Measurements from ENCODE around the gene PRR23E. TPM values are rescaled to one million over a fixed set of nuclear protein-coding genes. Genes with fewer than 3 reads are reported as not detected.

PRR23E gene
- total RNA-seq, 4 donors from 2014 or later, result not detected

- Histone ChIP-seq H3K4me3 (no peak overlapping the region), H3K27ac (no peak overlapping the region), H3K27me3 (no peaks in the 10 kb centered on the region), H3K4me1 (no peaks in the 10 kb centered on the region), H3K36me3 (no peaks in the 10 kb centered on the region), H3K9me3 (peaks cover 0 to 9% (median 0%) of the 10 kb centered on the region in 4 donors)
- TF ChIP-seq CTCF (IDR thresholded peaks at IDR 0.05) (no peak), EP300 (IDR thresholded peaks at IDR 0.05) (no peak), POLR2A (IDR thresholded peaks at IDR 0.05) (no peak)
- WGBS, 2 donors, result 78 to 82% methylated on average over 16 to 17 of the region's 17 CpGs
- DNase-seq (ENCODE audit: low spot score in 2 of 2), result no peak
Observed at GRCh38 chr3:127204841-127205582, 12.1 kb downstream of the PRR23E start.

GRCh38 chr3:127206154-127206553 is 13.2 kb downstream of the PRR23E start:
- DNase-seq (ENCODE audit: low spot score in 2 of 2), result no peak
- H3K4me3 ChIP-seq, result no peak overlapping the region
- H3K9me3 ChIP-seq, result peaks cover 0 to 9% (median 0%) of the 10 kb centered on the region in 4 donors
- H3K4me1 ChIP-seq, result no peaks in the 10 kb centered on the region
- WGBS, 2 donors, result 81 to 83% methylated on average over 3 of the region's 3 CpGs
- no peaks in the 10 kb centered on the region for H3K36me3 ChIP-seq
- TF ChIP-seq POLR2A (IDR thresholded peaks at IDR 0.05) (no peak), EP300 (IDR thresholded peaks at IDR 0.05) (no peak), CTCF (IDR thresholded peaks at IDR 0.05) (no peak)
- no peaks in the 10 kb centered on the region for H3K27me3 ChIP-seq
- no peak overlapping the region for H3K27ac ChIP-seq

GRCh38 chr3:127206611-127207516 is 13.9 kb downstream of the PRR23E start:
- Histone ChIP-seq H3K27me3 (no peaks in the 10 kb centered on the region), H3K36me3 (no peaks in the 10 kb centered on the region), H3K9me3 (peaks cover 0 to 9% (median 0%) of the 10 kb centered on the region in 4 donors), H3K4me3 (no peak overlapping the region), H3K4me1 (no peaks in the 10 kb centered on the region), H3K27ac (no peak overlapping the region)
- no peak for DNase-seq (ENCODE audit: low spot score in 2 of 2)
- no peak for TF ChIP-seq CTCF (IDR thresholded peaks at IDR 0.05)
- TF ChIP-seq EP300 (IDR thresholded peaks at IDR 0.05), result no peak
- no peak for TF ChIP-seq POLR2A (IDR thresholded peaks at IDR 0.05)
- 75 to 83% methylated on average over 12 to 15 of the region's 15 CpGs for WGBS, 2 donors

DNA sequence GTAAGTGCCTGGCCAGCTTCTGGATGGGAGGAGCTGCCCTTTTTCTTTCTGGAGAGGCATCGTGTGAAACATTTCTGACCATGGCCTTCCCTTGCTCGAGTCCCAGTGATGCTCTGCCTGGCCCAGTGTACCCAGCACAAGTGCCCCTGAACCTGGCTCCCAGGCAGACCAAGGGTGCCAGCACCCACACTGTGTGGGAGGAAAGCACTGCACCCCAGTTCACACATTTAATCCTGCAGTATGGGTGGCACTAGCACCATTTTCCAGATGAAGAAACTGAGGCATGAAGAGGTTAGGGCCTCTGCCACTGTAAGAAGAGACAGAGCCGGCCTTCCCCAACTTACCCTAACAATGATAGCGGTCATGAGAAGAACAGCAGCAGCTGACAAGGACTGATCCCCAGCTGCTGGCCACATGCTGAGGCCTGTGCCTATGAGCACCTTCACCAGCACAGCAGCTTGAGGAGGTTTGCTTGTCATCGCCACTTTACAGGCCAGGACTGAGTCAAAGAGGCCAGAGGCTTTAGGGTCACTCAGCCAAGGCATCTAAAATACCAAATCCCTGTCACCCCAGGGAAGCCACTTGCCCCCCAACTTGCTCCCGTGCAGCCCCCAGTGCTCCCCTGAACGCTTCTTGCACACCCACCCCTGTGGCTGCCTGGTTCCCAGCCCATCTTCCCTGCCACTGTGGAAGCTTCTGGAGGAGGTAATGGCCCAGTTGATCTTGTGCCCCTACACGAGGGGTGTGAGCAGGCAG is 15.0 kb downstream of the PRR23E start:
- no peak for DNase-seq (ENCODE audit: low spot score in 2 of 2)
- Histone ChIP-seq H3K36me3 (no peaks in the 10 kb centered on the region), H3K4me3 (no peak overlapping the region), H3K27me3 (no peaks in the 10 kb centered on the region), H3K27ac (no peak overlapping the region), H3K4me1 (no peaks in the 10 kb centered on the region), H3K9me3 (peaks cover 0 to under 1% (median 0%) of the 10 kb centered on the region in 4 donors)
- WGBS, 2 donors, result 72 to 81% methylated on average over 7 of the region's 8 CpGs
- no peak for TF ChIP-seq CTCF (IDR thresholded peaks at IDR 0.05)
- no peak for TF ChIP-seq POLR2A (IDR thresholded peaks at IDR 0.05)
- TF ChIP-seq EP300 (IDR thresholded peaks at IDR 0.05), result no peak
